ENCODE data around the gene MSX2. TPM values are rescaled to one million over a fixed set of nuclear protein-coding genes. Genes with fewer than 3 reads are reported as not detected.

MSX2 gene
- total and polyA plus RNA-seq, 9 of the 15 experiments (the other 6 are each of a cell fraction or from before 2014, with no cell fraction given): not detected

- Histone ChIP-seq H3K4me2 (ENCODE audit: insufficient read depth, low read length) (no peak overlapping the region), H3K4me1 (replicated peaks in 1 of 2; ENCODE audit: control insufficient read depth in 2 of 2, insufficient read depth in 2 of 2, low read length in 2 of 2) (peaks cover 0 to 8% of the 10 kb centered on the region in 2 experiments; a peak in 1 of 5 replicates), H3K79me2 (ENCODE audit: control insufficient read depth, insufficient read depth, low read length) (no peaks in the 10 kb centered on the region), H2AFZ (ENCODE audit: low read depth, low read length) (no peak overlapping the region), H3K9me3 (replicated peaks; ENCODE audit: control insufficient read depth, insufficient read depth, low read depth, low read length) (no peaks in the 10 kb centered on the region), H4K20me1 (replicated peaks; ENCODE audit: control insufficient read depth, insufficient read depth, low read length) (no peaks in the 10 kb centered on the region), H3K27ac (ENCODE audit: extremely low read depth, low read depth, low read length) (no peak overlapping the region), H3K36me3 (ENCODE audit: control insufficient read depth, insufficient read depth, low read length) (no peaks in the 10 kb centered on the region), H3K9me1 (ENCODE audit: control insufficient read depth, insufficient read depth, low read length) (no peaks in the 10 kb centered on the region), H3K4me3 (no peak overlapping the region), H3K27me3 (ENCODE audit: control insufficient read depth in 2 of 2, insufficient read depth in 2 of 2, low read length in 2 of 2) (peaks cover 20 to 49% of the 10 kb centered on the region in 2 experiments; a peak in 3 of 5 replicates), H3K9ac (ENCODE audit: insufficient read depth in 1 of 2, low read depth in 2 of 2, low read length in 2 of 2) (no peak overlapping the region)
- intact Hi-C loops (cut with micrococcal nuclease) (no loop called here), in situ Hi-C loops (cut with MboI) (no loop called here)
- under 1% methylated on average over 21 of the region's 21 CpGs for WGBS (ENCODE audit: insufficient coverage, low coverage, missing lambda C conversion rate)
- CTCF ChIA-PET (ENCODE audit: low intra/inter-chr PET ratio): interaction anchor here (0.7 to 0.8 kb wide), 2 partner anchors 28 to 71 kb away, joined by 3 to 4 read pairs; no protein-coding TSS in a partner anchor
- ATAC-seq (no peak), FAIRE-seq (no peak), DNase-seq (ENCODE audit: extremely low read depth in 1 of 4, low spot score in 3 of 4) (no peak)
- BruUV-seq (replicated peaks): no TSS peak
- POLR2A ChIA-PET: no interaction called here
- TF ChIP-seq EWSR1 (IDR thresholded peaks at IDR 0.05; ENCODE audit: borderline replicate concordance, low read depth, partially characterized antibody) (no peak), CC2D1A (IDR thresholded peaks at IDR 0.05) (no peak), FOXO4 (CRISPR knock-in tag; IDR thresholded peaks at IDR 0.05) (no peak), ZBTB40 (IDR thresholded peaks at IDR 0.05) (no peak), ZBTB40 (CRISPR knock-in tag; IDR thresholded peaks at IDR 0.05) (no peak), FOXM1 (IDR thresholded peaks at IDR 0.05; ENCODE audit: low read depth) (no peak), FOXM1 (CRISPR knock-in tag; IDR thresholded peaks at IDR 0.05; ENCODE audit: low read depth) (no peak), ZBTB2 (IDR thresholded peaks at IDR 0.05) (no peak), HNRNPH1 (optimal IDR thresholded peaks at IDR 0.05; ENCODE audit: low read depth, low read length) (no peak), CBX5 (IDR thresholded peaks at IDR 0.05; ENCODE audit: borderline replicate concordance, low read depth) (no peak)
Observed at GRCh38 chr5:174726916-174727793, 2.8 kb downstream of the MSX2 start.
